ENCODE data around the gene MAPK7.

MAPK7 gene

GRCh38 chr17:19402171-19402570 lies 23.9 kb downstream of the MAPK7 start:
- DNase-seq, result no peak

DNA sequence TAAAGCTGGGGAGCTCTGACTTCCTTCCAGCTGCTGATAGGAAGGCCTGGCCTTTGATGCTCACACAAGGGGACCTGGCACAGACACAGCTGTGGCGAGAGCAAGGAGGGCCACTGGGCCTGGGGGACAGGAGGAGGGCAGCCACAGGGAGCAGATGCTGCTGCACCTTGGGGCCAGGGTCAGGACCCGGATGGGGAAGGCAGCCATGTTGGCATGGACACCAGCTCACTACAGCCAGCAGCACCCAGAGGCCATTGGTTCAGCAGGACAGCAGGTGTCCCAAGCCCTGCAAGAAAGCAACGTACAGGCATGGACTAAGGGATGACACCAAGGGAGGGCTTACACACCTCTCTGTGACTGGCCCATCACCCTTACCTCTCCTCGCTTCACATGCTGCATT lies 24.7 kb downstream of the MAPK7 start:
- DNase-seq, result no peak

DNA sequence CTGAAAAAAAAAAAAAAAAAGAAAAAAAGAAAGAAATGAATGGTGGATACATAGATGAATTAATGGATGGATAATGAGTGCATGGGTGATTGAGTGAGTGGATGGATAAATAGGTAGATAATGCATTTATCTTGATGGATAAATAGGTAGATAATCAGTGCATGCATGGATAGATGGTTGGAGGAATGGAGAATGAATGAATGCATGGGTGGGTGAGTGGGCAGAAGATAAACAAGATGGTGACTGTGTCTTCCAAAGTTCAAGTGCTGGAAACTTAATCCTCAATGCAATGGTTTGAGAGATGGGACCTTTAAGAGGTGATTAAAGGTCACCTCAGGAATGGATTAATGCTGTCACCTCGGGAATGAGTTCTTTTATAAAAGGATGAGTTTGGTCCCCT lies 26.0 kb downstream of the MAPK7 start:
- no peak for DNase-seq

DNA sequence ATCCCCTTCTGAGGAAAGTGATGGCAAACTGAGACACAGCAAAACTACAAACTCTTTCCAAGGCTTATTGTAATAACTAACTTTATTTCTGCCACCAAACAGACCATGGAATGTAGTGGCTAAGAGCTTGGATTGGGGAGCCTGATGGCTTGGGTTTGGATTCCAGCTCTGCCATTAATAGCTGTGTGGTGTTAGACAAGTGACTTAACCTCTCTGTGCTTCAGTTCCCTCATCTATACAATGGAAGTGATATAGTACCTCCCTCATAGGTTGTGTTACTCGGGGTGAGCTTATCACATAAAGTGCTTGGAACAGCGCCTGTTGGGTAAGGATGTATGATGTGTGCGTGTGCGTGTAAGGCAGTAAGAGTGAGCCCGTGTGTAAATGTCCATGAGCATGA lies 26.8 kb downstream of the MAPK7 start:
- DNase-seq, result no peak

DNA sequence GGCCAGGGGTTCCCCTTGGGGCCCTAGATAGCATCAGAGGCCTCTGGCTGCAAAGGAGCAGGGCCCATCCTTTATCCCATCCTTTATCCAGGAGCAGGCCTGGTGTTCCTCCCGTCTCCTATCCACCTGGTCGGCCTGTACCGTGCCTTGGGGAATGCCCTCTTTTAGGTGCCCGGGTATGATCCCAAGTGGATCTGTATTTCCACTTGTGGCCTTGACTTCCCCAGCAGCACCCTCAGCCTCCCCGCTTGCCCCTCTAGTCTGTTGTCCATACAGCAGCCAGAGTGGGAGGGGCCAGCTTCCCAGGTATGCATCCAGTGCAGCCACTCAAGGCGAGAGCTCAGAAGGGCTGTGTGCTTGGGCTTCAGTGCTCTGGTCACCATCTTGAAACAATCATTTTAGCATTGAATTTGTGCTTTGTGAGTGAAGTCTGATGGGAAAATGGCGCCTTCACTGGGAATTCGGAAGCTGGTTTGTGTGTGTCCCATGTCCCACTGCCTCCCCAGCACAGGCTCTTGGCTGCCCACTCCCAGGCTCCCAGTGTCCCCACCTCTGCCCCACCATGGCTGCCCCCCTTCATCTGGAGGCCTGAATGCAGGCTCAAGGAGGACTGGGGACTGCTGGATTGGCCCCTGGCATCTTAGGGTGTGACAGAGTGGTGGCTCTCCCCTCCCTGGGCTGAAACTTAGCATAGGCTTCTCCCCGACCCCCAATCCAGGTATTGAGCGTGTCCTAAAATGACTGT lies 29.5 kb downstream of the MAPK7 start:
- DNase-seq, result no peak

- DNase-seq, result no peak
Measured at GRCh38 chr17:19408346-19408710, 30.0 kb downstream of the MAPK7 start.

- DNase-seq, result no peak
Measured at GRCh38 chr17:19409066-19409465, 30.8 kb downstream of the MAPK7 start.

GRCh38 chr17:19409509-19409908 lies 31.2 kb downstream of the MAPK7 start:
- DNase-seq, result no peak

DNA sequence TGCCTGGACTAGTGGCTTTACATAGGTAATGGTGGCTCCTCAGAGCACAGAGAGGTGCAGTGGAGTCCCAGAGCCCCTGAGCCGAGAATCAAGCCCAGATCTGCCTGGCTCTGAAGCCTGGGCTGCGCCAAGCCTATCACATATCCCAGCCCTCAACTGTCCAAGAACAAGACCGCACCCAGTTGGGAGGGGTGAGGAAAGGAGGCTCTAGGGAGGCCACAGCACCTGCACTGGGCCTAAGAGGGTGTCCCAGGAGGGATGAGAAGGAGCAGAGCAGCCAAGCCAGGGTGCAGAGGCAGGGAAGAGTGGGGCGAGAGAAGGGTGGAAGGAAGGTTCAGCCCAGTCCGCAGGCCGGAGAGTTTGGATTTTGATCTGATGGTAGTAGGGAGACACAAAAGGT lies 31.8 kb downstream of the MAPK7 start:
- no peak for DNase-seq

DNA sequence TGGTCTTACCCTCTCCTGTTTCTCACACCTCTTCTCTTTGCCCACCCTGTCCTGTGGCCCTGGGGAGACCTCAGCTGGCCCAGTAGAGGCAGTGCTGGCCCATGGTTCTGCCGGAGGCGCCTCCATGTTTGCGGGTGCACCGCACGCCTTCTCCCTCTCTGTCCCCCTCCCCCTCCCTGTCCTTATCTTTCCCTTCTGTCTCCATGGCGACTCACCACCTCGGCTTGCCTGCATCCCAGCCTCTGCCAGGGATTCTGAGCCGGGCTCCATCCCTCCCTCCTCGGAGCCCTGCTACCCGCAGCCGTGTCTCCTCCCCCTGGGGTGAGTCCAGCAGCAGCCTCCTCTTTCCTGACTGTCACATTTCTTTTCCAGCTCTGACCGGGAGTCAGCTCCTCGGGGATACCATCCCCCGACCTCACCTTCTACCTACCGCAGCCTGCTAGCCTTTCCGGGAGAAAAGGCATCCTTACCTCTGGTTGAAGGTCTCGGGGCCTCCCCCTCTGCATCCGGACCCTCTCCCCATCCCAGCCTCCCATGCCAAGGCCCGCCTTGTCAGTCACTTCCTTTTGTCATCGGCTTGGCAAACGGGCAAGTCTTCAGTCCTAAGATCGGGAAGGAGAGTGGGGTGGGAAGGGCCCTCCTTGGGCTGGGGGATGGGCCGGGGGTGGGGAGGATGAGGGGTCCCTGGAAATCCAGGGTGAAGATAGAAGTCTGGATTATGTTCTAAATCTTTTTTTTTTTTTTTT lies 32.8 kb downstream of the MAPK7 start, which contains the start of gene RNF112:
TSS of gene RNF112 (plus strand) at position 358 of the 746 bp plus-strand sequence. CDS start at position 535, 177 bp downstream.
- DNase-seq, result no peak

DNA sequence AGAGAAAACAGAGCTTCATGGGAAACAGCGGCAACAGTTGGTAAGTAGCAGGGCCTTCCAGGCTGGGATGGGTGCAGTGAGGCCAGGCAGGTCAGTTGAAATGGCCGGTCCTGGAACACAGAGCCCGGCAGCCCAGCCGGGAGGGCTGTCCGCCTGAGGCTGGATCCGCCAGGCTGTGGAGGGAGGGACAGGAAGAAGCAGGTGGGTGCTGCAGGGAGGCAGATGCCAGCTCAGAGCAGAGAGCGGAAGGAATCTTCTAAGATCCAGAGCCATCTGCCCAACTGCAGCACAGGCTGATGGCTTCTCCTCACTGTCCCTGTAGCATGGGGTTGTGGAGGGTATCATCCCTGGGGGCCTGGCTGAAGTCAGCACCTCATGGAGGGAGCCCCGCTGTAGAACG lies 33.3 kb downstream of the MAPK7 start:
- DNase-seq, result no peak

GRCh38 chr17:19412510-19412909 lies 34.2 kb downstream of the MAPK7 start:
- no peak for DNase-seq

DNA sequence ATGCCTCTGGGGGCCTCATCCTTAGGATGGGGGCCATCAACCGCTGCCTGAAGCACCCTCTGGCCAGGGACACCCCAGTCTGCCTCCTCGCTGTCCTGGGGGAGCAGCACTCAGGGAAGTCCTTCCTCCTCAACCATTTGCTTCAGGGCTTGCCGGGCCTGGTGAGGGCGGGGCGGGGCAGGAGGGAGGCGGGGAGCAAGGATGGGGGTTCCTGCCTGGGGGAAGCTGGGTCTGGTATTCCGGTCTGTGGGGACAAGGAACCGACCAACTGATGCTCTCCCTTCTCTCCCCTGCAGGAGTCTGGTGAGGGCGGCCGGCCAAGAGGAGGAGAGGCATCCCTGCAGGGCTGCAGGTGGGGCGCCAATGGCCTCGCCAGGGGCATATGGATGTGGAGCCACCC lies 34.7 kb downstream of the MAPK7 start:
- no peak for DNase-seq

DNA sequence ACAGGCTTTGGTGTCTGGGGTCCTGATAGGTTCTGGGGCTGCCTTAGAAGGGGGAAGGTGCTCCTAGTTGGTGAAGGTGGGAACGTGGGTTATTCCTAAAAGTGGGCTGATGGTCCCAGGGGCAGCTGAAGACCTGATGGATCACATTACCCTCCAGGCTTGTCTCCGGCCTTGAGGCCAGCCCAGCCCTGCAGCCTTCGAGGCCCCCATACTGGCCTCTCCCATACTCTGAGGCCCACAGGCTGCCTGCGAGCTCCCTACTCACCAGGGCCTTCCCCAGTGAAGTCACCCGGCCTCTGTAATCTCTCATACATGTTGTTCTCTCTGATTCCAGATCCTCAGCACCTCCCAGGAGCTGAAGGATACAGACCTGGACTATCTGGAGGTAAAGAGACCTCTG lies 35.5 kb downstream of the MAPK7 start:
- no peak for DNase-seq

GRCh38 chr17:19414396-19415280 lies 36.3 kb downstream of the MAPK7 start:
- DNase-seq, result no peak

GRCh38 chr17:19415311-19415710 lies 37.0 kb downstream of the MAPK7 start:
- no peak for DNase-seq

- no peak for DNase-seq
Measured at GRCh38 chr17:19415806-19416775, 37.8 kb downstream of the MAPK7 start.

- DNase-seq, result no peak
Measured at GRCh38 chr17:19417611-19418010, 39.3 kb downstream of the MAPK7 start.

GRCh38 chr17:19418251-19418992 lies 40.1 kb downstream of the MAPK7 start:
- peak; percentile 2 to 22 for DNase-seq

DNA sequence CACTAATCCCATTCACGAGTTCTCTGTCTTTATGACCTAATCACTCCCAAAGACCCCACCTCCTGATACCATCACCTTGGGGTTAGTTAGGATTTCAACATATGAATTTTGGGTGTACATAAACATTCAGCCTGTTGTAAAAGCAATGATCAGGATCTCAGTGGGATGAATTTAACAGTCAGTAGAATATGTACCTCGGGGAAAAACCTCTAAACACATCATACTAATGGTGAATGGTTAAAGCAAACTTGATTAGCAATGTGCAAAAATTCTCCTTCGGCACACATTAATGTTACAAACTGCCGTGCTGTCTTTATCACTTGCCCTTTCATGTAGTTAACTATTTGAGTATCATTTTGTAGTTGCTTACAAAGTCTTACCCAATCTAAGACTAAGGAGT lies 42.9 kb downstream of the MAPK7 start:
- no peak for DNase-seq

GRCh38 chr17:19421926-19422325 lies 43.6 kb downstream of the MAPK7 start:
- no peak for DNase-seq

Data from Kasumi-1 (cell line).